Non-pigmented ciliary epithelial cell (primary cell): Measurements from ENCODE around the gene FHIT.
"Not testable (repeated sequence)": the region's sequence is repeated elsewhere in the genome, so short reads cannot be mapped to it uniquely, and the experiment has no call there.

ENCODE experiments used
- DNase-seq: peaks from one replicate; pipeline ENCODE4 v3.0.0-alpha.2; 2010; ENCODE audit warnings: low read depth

The FHIT gene

DNA sequence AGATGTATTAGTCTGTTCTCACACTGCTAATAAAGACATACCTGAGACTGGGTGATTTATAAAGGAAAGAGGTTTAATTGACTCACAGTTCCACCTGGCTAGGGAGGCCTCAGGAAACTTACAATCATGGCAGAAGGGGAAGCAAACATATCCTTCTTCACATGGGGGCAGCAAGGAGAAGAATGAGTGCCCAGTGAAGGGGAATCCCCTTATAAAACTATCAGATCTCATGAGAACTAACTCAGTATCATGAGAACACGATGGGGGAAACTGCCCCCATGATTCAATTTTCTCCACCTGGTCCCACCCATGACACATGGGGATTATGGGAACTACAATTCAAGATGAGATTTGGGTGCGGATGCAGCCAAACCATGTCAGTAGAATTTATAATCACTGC lies 1316.7 kb downstream of the FHIT start:
- DNase-seq = not testable (repeated sequence)

DNA sequence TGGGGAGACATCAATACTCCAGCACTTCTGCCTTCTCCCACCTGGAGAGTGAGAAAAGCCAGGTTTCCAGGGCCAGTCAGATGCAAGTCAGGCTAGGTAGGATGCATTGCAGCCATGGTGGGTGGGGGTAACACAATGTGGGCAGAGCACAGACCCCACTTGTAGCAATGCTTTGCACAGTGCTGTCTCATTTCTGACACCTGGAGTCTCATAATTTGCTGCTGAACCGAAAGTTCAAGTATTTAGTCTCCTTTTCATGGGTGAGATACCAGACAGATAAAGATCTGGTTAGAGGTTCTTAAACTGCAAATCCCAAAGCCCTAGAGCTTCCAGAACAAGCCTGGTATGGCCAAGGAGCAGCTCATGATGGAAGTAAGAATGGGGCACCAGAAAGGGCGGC lies 1321.1 kb downstream of the FHIT start:
- DNase-seq = no peak

DNA sequence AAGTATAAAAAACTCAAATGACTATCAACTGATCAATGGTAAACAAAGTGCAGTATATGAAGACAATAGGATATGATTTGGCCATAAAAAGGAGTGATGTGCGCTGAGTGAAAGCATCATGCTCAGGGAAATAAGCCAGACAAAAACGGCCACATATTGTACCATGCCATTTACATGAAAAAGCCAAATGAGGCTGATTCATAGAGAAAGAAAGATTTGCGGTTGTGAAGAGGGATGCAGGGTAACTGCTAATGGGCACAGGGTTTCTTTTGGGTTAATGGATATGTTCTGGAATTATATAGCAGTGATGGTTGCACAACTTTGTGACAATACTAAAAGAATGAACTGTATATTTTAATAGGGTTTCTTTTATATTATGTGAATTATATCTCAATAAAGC lies 1324.2 kb downstream of the FHIT start:
- no peak for DNase-seq

DNA sequence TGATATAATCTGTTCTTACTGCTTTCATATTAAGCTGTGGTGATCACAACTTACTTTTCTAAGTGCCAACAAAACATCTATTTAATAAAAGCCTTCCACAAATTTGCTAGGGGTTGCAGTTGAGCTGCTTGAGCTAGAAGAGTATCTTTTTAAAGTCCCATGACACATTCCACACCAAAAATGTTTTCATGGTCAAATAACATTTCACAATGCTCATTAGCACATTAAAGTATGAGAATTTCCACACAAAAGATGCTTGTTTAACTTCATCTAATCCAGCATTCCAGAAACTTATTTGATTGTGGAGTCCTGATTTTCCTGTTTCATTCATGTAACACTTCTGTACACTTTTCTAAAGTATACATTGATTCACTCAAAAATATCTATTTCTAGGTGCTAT lies 1325.3 kb downstream of the FHIT start:
- no peak for DNase-seq

DNA sequence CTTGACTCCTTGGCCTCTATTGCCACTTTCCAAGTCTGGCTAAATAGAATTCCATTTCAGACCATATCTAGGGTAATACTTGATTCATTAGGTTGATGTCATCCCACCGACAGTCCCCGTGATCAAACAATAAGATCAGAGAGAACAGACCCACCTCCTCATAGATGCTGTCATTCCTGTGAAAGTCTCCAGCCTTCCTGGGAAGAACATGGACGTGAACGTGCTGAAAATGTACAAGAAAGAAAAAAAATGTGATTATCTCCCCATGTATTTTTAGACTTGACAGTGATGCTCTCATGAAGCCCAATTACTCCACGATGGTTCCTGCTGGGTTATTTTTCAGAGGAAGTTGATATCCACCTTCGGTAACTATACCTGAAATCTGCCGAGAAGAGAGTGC lies 1329.1 kb downstream of the FHIT start:
- DNase-seq = no peak

DNA sequence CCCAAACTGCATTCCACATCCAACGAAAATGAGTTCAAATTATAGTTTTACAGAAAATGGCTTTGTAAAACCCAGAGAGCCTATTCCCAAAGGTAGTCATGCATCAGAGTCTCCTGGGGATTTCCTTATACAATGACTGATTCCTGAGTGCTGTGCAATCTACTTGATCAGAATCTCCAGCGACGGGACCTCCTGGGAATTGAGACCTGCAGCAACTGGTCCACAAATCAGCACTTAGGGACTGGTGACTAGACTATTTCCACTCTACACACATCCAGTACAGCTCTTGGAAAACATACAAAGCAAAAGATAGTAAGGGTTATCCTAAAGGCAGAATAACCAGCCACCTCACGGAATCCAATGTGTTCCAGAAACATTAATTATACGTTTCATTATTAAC lies 1330.4 kb downstream of the FHIT start:
- no peak for DNase-seq

DNA sequence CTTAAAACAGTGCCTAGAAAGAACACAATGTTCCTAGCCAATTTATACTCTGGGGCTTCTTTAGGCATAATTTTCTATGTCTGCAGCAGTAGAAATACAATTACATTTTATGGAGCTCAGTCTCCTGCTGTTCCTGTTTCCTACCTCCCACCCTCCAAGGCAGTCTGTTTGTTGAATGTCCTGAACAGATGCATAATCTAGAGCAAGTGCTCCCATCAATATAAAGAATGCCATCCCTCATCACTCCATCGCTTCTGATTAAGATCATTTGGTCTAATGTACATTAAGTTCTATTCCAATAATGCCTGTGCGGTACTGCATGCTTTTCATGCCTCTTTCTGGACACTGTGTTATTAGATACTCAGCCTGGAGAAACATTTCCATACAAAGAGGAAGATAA lies 1331.7 kb downstream of the FHIT start:
- DNase-seq = no peak

DNA sequence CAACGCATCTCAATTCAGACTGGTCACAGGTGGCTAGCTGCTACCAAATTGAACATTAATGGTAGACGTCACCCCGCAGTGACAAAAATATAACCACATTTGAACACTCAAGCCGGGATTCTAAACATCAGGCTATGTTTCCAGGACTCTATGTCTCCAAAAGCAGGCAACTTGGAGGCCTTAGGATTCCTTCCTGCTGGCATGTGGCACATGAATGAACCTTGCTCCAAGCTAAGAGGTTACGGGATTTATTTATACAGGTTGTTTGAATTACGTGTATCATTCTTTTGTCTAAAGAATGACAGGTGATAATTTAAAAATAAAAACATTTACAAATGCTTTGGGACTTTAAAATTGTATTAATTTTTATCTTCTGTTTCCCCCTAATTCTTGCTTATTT lies 1337.0 kb downstream of the FHIT start:
- DNase-seq = no peak

DNA sequence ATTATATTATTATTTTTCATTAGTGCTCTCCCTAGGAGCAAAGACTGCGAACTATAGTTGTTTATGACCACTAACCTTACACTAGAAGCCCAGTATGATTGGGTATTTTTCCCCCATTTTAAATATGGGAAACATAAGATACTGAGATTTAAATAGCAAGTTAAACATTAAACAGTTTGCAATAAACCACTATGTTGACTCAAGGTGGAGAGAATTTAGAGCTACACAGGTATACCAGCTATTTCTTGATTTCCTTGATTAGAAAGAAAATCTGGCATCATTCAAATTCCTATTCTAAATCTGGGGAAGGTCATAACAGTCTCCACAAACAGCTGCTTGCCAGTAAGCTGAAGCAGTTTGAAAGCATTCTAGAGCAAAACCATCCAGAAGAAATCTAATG lies 1337.6 kb downstream of the FHIT start:
- DNase-seq = no peak

DNA sequence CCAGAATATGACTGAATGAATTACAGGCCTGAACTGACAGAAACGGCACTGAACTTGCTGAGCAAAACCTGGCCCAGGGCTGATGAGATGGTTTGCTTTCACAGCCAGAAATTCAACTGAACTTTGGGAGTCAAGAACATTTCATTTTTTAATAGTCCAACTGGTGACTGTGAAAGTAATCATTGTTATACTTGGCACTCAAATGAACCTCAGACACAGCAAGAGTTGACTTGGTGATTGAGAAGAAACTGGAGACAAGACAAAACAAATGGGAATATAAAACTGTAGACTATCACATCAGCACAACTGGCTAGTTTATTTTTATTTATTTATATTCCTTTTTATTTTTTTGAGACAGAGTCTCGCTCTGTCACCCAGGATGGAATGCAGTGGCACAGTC lies 1342.6 kb downstream of the FHIT start:
- DNase-seq = no peak

DNA sequence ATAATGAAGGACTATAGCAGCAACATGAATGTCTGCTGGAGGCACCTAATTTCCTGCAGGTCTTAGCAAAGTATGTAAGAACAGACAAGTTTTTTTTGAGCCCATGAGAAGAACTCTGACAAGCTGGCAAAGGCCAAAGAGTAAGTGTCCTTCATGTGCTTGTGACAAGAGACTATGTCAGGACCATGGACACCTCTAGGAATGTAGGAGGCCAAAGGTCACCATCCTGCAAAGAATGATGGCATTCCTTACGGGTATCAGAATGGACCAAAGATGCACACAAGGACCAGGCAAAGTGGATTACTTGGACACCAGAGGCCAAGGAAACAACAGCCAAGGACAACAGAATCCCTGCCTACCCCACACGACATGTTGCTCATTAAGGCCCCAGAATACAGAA lies 1343.0 kb downstream of the FHIT start:
- DNase-seq = no peak

DNA sequence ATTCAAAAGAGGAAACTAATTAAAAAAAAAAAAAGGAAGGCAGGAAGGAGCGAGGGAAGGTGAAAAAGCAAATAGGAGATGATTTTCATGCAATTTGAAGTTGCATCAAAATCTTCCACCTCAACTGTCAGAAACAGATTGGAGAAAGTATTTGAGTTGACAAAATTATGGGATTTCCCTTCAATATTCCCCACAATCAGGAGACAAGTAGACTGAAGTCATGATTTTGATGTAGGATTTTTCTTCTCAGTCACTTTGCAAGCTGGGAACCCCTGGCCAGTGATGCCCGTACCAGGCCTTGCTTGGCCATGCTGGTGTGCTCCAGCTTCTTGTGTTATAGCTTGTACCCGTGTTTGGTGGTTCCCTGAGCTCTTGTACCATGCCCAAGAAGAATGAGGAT lies 1347.0 kb downstream of the FHIT start:
- no peak for DNase-seq

DNA sequence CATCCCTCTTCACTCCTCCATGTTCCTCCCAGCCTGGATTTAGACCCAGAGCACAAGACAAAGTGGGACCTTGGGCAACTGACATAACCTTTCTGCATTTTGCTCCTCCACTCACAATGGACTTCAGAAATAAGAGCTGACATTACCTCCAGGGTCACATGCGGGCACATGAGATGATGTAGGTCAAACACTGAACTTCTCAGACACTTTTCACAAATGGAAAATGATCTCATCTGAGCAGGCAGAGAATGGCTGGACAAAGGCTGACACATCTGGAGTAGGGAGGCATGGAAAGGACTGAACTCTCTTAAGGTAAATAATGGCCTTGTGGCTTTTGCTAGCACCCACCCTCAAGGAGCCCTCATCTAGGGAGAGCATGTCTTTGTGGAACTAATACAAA lies 1352.2 kb downstream of the FHIT start:
- DNase-seq = no peak

DNA sequence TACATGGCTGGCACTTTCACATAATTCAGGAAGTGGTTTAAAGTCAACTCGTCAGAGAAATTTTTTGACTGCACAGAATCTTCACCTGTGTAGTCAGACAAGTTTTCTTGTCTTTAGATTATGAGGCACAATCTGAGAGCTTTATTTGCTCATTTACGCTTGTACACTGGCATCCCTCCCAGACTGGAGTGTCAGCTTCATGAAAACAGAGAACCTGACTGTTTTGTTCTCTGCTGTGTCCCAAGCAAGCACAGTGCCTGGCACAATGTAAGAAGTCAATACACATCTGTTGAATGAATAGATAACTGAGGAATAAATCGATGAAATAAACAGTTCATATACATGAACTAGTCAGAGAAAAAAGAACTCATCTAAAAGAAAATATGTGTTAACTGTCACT lies 1355.3 kb downstream of the FHIT start:
- DNase-seq = no peak

DNA sequence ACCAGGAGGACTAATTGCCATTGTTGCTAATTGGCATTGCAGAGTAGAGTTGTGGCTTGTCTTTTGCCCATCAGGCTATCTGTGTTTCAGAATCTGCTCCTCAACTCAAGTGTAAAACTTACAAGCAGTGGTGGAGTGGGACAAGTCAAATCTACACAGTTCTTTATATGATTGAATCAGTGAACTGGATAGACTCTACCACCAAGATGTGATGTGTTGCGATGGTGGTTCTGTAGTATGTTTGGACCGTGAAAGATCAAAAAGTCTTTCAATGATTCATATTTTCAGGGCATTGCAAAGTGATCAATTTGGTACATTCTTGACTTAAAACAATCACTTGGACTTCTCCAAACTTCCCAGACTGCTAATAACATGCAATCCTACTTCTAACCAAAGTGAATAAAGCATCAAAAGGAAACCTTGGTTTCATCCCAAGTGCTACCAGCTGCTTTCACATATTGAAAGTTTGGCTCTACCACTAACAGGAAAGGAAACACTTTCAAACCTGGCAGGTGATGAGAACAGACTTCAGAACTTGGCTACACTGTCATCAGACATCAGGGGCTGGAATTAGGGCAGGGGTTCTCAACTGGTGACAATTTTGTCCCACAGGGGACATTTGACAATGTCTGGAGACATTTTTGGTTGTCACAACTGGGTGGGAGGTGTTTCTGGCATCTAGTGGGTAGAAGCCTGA lies 1356.7 kb downstream of the FHIT start:
- DNase-seq = no peak

DNA sequence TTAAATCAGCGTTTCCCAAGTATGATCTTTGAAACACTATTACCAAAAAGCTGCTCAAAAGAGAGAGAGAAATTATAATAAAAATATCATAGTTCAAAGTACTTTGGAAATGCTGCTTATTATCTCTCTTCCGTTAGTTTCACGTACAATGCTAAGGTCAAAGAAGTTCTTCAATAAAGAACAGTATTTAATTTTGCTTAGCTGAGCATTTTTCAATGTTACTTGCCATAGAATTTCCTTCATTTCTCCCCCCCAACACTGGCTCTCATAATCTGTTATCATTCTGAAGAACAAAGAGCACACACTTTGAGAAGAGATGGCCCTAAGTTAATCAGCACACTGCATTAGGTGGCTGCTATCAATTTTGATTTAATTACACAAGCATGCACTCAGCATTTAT lies 1360.6 kb downstream of the FHIT start:
- no peak for DNase-seq

DNA sequence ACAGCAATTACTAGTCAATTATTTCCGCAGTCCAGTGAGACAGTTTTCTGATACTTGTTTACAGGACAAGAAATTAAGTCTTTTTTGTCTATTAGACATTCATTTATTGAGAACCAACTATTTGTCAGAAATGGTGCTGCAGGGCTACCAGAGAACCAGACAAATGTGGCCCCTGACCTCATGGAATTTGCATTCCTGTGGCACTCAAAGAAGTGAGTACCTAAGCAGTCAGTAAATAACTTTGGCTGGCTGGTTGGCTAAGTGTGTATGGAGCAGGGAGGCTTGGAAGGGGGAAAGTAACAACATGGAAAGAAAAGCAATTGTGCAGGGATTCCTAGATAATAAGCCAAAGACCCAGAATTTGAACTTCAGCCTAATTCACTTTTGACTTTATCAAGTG lies 1364.5 kb downstream of the FHIT start:
- no peak for DNase-seq

DNA sequence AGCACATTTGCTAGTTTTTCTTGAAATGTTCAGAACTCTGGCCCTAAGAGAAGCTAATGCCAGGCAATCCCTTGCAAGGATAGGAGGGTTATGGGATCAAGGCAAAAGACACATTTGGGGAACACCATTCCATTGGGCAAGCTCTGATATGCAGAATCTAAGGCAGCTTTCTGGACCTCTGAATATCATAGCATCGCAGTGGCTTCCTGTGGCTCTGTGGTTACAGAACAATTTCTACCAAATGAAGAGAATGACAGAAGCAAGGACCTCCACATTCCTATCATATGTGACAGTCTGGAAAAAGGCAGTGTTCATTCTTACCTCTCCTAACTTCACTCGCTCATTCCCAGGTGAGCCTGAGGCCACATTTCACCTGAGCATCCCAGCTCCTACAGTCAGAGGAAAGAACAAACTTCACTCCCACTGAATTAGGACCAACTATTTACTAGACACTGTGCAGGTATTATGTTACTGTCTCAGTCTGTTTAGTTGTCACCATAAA lies 1365.3 kb downstream of the FHIT start:
- DNase-seq = no peak

DNA sequence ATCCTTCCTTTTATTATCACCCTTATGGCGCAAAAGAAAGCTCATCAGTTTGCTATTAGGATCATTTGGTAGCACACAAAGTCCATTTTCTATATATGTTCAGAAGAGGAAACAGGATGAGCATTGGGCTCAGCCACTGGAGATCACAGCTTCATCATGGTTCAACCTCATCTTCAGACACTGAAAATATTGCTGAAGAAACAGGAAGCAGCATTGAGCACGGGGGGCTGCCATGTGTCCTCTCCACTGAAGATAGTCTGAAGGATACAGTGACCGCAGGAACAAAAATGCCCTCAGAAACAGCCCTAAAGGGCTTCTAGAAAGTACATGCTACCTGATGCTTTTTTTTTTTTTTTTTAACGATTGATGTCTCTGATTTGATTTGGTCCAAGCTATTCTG lies 1366.2 kb downstream of the FHIT start:
- no peak for DNase-seq

DNA sequence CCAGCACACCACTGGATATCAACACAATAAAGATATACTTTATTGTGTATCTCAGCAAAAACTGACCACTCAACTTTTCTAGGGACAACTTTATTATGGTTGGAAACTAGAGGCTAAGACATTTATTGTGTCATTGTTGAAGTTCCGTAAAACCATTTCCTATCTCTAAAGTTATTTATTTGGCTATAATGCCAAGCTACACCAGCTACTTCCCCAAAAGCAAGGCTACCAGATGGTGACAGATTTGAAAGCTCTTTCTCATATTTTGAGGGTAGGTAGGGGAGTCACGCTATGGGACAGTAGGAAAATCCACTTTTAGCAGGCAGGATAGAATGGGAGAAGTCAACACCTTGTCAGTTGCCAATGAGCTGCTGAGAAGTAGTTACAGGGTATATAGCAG lies 1366.8 kb downstream of the FHIT start:
- no peak for DNase-seq

DNA sequence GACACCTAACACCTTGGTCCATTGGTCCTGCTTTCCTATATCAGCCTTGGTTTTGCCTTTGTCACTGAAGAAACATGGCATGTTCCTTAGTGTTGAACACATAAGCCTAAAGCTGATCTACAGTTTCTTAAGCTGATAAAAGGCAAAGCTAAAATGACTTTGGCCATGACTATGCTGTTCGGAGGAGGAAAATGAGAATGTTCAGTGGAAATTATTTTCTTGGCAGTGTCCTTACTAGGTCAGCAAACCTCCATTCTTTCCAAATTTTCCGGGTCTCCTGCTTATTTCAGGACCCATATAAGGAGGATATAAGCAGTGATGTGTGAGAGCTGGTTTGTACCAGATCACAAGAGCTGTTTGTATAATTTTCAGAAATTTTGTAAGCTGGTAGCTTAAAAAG lies 1368.5 kb downstream of the FHIT start:
- DNase-seq = no peak

DNA sequence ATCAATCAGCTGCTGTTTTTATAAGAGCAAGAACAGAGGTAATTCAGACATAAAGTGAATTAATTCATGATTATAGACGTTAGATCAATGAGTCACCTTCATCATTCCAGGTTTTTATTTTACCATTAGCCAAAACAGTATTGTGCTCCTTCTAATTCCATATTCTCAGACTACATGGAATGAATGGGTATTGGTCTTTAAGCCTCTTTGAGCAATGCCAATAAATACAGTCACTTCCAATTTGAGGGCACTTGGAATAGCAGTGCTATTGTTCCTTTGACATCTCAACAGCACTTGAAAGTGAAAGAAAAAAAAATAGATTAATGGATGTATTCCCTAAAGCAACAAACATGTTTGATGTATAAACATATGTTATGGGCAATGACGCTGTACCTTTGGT lies 1370.5 kb downstream of the FHIT start:
- no peak for DNase-seq

DNA sequence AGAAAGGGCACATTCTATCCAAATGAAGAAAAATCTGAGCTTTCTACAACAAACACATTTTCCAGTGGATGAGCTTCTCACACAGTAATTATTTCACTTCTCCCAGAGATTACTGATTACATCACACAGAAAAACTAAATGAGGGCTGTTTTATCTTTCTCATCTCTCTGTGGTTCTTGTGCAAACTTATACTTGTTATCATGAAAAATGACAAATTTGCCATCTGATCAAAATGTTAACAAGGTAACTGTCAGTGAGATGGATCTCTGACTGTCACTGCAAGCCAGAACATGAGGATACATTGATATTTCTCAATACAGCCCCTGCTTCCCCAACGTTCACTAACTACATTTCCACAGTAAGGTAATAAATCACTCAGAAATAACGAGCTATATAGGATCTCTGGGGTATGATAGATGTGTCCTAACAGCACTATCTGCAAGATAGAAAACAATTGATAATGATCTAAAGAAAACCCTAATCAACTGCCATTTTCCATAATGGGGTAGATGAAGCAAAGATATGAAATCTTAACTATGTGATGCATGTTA lies 1372.1 kb downstream of the FHIT start:
- no peak for DNase-seq

DNA sequence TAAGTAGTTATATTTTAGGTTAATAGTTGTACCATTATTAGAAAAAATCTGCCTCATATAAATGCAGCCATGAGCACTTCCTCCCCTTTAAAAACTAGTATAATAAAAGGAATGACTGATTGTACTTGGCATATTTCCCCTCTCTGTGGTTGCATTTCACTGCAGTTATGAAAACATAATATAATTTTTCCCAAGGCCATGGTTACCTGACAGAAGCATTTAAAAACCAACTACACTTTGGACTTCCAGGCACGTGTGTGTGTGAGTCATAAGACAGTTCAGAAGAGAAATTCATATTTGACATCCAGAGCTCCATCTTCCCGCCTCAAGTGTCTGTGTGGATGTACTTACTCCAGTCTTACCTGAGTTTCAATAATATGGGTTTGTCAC lies 1373.2 kb downstream of the FHIT start:
- no peak for DNase-seq
